ENCODE results near the gene AHCY. TPM values are rescaled to one million over a fixed set of nuclear protein-coding genes. Genes with fewer than 3 reads are reported as not detected.

AHCY gene
- total RNA-seq, 2 experiments from 2014 or later: 16.7 to 16.9 TPM

DNA sequence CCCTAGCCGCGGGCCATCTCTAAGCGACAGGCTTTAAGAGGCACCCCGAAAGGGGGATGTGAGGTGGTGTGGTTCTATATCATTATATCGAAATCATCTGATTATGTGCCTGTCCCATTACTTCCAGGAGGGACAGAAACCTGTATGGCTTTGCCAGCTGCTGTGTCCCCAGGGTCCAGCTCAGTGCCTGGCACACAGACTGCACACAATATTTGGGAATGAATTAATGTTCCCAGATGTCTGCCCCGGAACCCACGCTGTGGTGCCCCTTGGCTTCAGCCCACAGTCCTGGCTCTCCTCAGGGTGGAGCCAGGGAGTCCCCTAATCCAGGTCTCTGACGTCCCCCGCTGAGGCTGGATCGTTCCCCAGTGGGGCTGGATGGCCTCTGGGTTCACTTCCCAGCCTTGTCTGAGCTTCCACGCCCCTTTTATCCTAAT is 8.9 kb upstream of the AHCY start:
- Mint-ChIP-seq H3K9me3 (no peaks in the 10 kb centered on the region), H3K36me3 (ENCODE audit: low read depth) (no peaks in the 10 kb centered on the region), H3K27me3 (peaks cover 24% of the 10 kb centered on the region), H3K27ac (no peak overlapping the region), H3K4me1 (ENCODE audit: low read depth) (peaks cover 6% of the 10 kb centered on the region), H3K4me3 (no peak overlapping the region)
- no peaks in the 10 kb centered on the region for H3K9me3 ChIP-seq (ENCODE audit: control insufficient read depth in 1 of 2, insufficient read depth in 1 of 2, low read length in 2 of 2)
- ChIA-PET POLR2A (interaction anchor here (0.6 to 3.1 kb wide), 9 partner anchors 10 to 458 kb away, joined by 3 to 20 read pairs (median 4); partner anchors contain the start of genes AHCY, DYNLRB1, ITCH and PIGU), CTCF (interaction anchor here (0.5 to 2.8 kb wide), 50 partner anchors 10 to 810 kb away, joined by 3 to 73 read pairs (median 5); partner anchors contain the start of genes AHCY, DYNLRB1, ITCH and MAP1LC3A)
- no peak for DNase-seq
- no peak overlapping the region for H3K4me3 ChIP-seq (ENCODE audit: low read length)
- H3K36me3 ChIP-seq (ENCODE audit: insufficient read depth, low read length): no peaks in the 10 kb centered on the region
- peaks cover 20% of the 10 kb centered on the region for H3K4me1 ChIP-seq (ENCODE audit: insufficient read depth, low read length)
- intact Hi-C loops (cut with DNase I, micrococcal nuclease): loop anchor here (1.0 to 5.0 kb wide), 8 partner anchors 91 to 457 kb away; no protein-coding TSS in a partner anchor
- no peak for ATAC-seq (ENCODE audit: poor library complexity)
- TF ChIP-seq, protein P1, sequence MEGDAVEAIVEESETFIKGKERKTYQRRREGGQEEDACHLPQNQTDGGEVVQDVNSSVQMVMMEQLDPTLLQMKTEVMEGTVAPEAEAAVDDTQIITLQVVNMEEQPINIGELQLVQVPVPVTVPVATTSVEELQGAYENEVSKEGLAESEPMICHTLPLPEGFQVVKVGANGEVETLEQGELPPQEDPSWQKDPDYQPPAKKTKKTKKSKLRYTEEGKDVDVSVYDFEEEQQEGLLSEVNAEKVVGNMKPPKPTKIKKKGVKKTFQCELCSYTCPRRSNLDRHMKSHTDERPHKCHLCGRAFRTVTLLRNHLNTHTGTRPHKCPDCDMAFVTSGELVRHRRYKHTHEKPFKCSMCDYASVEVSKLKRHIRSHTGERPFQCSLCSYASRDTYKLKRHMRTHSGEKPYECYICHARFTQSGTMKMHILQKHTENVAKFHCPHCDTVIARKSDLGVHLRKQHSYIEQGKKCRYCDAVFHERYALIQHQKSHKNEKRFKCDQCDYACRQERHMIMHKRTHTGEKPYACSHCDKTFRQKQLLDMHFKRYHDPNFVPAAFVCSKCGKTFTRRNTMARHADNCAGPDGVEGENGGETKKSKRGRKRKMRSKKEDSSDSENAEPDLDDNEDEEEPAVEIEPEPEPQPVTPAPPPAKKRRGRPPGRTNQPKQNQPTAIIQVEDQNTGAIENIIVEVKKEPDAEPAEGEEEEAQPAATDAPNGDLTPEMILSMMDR (IDR thresholded peaks at IDR 0.05): no peak
- no peak overlapping the region for H3K27ac ChIP-seq (ENCODE audit: low read depth in 1 of 2, low read length in 2 of 2)
- peaks cover 14 to 20% of the 10 kb centered on the region in 2 experiments for H3K27me3 ChIP-seq (ENCODE audit: control insufficient read depth in 1 of 2, insufficient read depth in 2 of 2, low read length in 2 of 2)

DNA sequence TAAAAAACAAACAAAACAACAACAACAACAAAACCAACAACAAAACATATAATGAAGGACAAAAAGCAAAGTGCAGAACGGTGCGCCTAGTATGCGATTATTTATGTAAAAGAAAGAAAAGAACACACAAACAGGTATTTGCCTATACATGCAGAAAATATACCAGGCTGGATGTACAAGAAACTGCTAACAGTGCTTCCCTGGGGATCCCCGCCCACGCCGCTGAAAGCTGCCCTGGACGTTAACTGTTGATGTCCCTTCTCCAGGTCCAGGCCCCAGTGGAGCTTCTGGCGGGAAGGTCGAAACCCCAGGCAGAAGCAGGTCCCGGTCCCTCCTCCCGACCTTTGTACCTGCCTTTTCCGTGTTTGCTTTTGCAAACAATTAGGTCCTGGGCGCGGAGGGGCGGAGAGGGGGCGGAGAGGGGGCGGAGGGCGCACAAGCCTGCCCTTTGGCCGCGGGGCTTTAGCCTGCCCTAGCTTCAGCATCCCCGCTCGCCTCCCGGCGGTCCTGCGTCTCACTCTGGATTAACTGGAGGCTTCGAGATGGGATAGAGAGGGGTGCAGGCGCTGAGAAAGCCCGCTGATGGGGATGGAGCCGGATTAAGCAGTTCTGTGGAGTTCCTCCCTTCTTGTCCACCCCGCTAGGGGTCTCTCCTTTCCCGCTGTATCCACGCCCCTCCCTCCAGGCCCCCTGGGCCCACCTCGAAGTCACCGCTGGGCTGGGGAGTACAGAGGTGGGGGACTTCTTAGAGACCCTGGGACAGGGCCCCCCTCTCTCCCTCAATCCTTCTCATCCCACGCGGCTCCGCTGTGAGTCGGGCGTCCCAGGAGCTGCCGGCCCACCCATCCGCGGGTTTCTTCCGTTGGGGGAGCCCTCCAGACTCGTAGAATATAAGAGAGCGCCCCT is 8.2 kb upstream of the AHCY start:
- H3K27ac Mint-ChIP-seq: no peak overlapping the region
- peaks cover 24% of the 10 kb centered on the region for H3K27me3 Mint-ChIP-seq
- Histone ChIP-seq H3K4me1 (ENCODE audit: insufficient read depth, low read length) (peaks cover 20% of the 10 kb centered on the region), H3K9me3 (ENCODE audit: control insufficient read depth in 1 of 2, insufficient read depth in 1 of 2, low read length in 2 of 2) (no peaks in the 10 kb centered on the region), H3K27me3 (ENCODE audit: control insufficient read depth in 1 of 2, insufficient read depth in 2 of 2, low read length in 2 of 2) (peaks cover 14 to 20% of the 10 kb centered on the region in 2 experiments), H3K27ac (ENCODE audit: low read depth in 1 of 2, low read length in 2 of 2) (no peak overlapping the region), H3K4me3 (ENCODE audit: low read length) (no peak overlapping the region), H3K36me3 (ENCODE audit: insufficient read depth, low read length) (no peaks in the 10 kb centered on the region)
- no peaks in the 10 kb centered on the region for H3K9me3 Mint-ChIP-seq
- DNase-seq: no peak
- H3K4me1 Mint-ChIP-seq (ENCODE audit: low read depth): peaks cover 6% of the 10 kb centered on the region
- ATAC-seq (ENCODE audit: poor library complexity): no peak
- TF ChIP-seq, protein P1 (IDR thresholded peaks at IDR 0.05): no peak
- ChIA-PET POLR2A (interaction anchor here (1.2 to 3.1 kb wide), 3 partner anchors 9 to 459 kb away, joined by 3 to 20 read pairs (median 10); partner anchors contain the start of gene AHCY), CTCF (interaction anchor here (1.2 to 2.8 kb wide), 8 partner anchors 9 to 502 kb away, joined by 3 to 73 read pairs (median 18); partner anchors contain the start of genes AHCY and DYNLRB1)
- no peaks in the 10 kb centered on the region for H3K36me3 Mint-ChIP-seq (ENCODE audit: low read depth)
- no peak overlapping the region for H3K4me3 Mint-ChIP-seq
- intact Hi-C loops (cut with DNase I, micrococcal nuclease): loop anchor here (1.0 to 5.0 kb wide), 8 partner anchors 91 to 458 kb away; no protein-coding TSS in a partner anchor

- Mint-ChIP-seq H3K4me3 (no peak overlapping the region), H3K4me1 (ENCODE audit: low read depth) (peaks cover 6% of the 10 kb centered on the region), H3K36me3 (ENCODE audit: low read depth) (no peaks in the 10 kb centered on the region), H3K27ac (no peak overlapping the region), H3K9me3 (no peaks in the 10 kb centered on the region), H3K27me3 (peaks cover 24% of the 10 kb centered on the region)
- DNase-seq (no peak), ATAC-seq (ENCODE audit: poor library complexity) (no peak)
- CTCF ChIA-PET: no interaction called here
- no peaks in the 10 kb centered on the region for H3K9me3 ChIP-seq (ENCODE audit: control insufficient read depth in 1 of 2, insufficient read depth in 1 of 2, low read length in 2 of 2)
- intact Hi-C loops (cut with DNase I, micrococcal nuclease): loop anchor here in 1 of 2 experiments (5.0 kb wide), 1 partner anchor 167 kb away; no protein-coding TSS in a partner anchor
- no peaks in the 10 kb centered on the region for H3K36me3 ChIP-seq (ENCODE audit: insufficient read depth, low read length)
- TF ChIP-seq, protein P1 (IDR thresholded peaks at IDR 0.05): no peak
- H3K27ac ChIP-seq (ENCODE audit: low read depth in 1 of 2, low read length in 2 of 2): no peak overlapping the region
- H3K4me1 ChIP-seq (ENCODE audit: insufficient read depth, low read length): peaks cover 20% of the 10 kb centered on the region
- H3K27me3 ChIP-seq (ENCODE audit: control insufficient read depth in 1 of 2, insufficient read depth in 2 of 2, low read length in 2 of 2): peaks cover 14 to 20% of the 10 kb centered on the region in 2 experiments
- no peak overlapping the region for H3K4me3 ChIP-seq (ENCODE audit: low read length)
- POLR2A ChIA-PET: interaction anchor here (1.2 to 3.1 kb wide), 2 partner anchors 8 to 205 kb away, joined by 3 to 20 read pairs; partner anchors contain the start of gene AHCY
Measured at GRCh38 chr20:34310481-34311117, 7.4 kb upstream of the AHCY start.

Measured in CD4-positive, alpha-beta T cell (primary cell).